ENCODE data around the gene NUDT16L1.

Gene NUDT16L1

GRCh38 chr16:4743226-4743878 lies 50.0 kb downstream of the NUDT16L1 start:
- no peak for TF ChIP-seq CTCF (IDR thresholded peaks at IDR 0.05; ENCODE audit: extremely low read depth, missing control alignments)
- DNase-seq (ENCODE audit: low spot score), result no peak

- DNase-seq (ENCODE audit: low spot score), result no peak
- no peak for TF ChIP-seq CTCF (IDR thresholded peaks at IDR 0.05; ENCODE audit: extremely low read depth, missing control alignments)
These were observed 51.4 kb downstream of the NUDT16L1 start for GRCh38 chr16:4744555-4745273.

GRCh38 chr16:4745274-4745569 lies 51.9 kb downstream of the NUDT16L1 start:
- no peak for DNase-seq (ENCODE audit: low spot score)
- no peak for TF ChIP-seq CTCF (IDR thresholded peaks at IDR 0.05; ENCODE audit: extremely low read depth, missing control alignments)

All from GM20000 (cell line).